Colonic mucosa (tissue), 4 donors: Measurements from ENCODE around the gene TMEM101. TPM values are rescaled to one million over a fixed set of nuclear protein-coding genes. Genes with fewer than 3 reads are reported as not detected.
"Not testable (repeated sequence)": the region's sequence is repeated elsewhere in the genome, so short reads cannot be mapped to it uniquely, and the experiment has no call there.

ENCODE experiments used
- DNase-seq: peaks from one replicate; pipeline ENCODE4 v3.0.0-alpha.2; 2020
- H3K27ac ChIP-seq: fragments of 200-600 bp; one replicate; pipeline ENCODE4 v1.8.0; 2021
- H3K27me3 ChIP-seq: fragments of 200-600 bp; one replicate; pipeline ENCODE4 v1.8.0; 2021
- H3K36me3 ChIP-seq: fragments of 200-600 bp; one replicate; pipeline ENCODE4 v1.8.0; 2021
- H3K4me1 ChIP-seq: fragments of 200-600 bp; one replicate; pipeline ENCODE4 v1.8.0; 2021; ENCODE audit warnings: mild to moderate bottlenecking
- H3K4me3 ChIP-seq: fragments of 200-600 bp; one replicate; pipeline ENCODE4 v1.8.0; 2021
- H3K9ac ChIP-seq, 2 donors: one replicate each; pipeline ENCODE4 v1.7.0; 2013; ENCODE audit warnings: control low read depth in 2 of 2, low read depth in 2 of 2, low read length in 2 of 2
- H3K9me3 ChIP-seq: fragments of 200-600 bp; one replicate; pipeline ENCODE4 v1.8.0; 2021
- CTCF ChIP-seq: fragments of 200-600 bp; IDR thresholded peaks from one replicate; pipeline ENCODE4 v1.8.0; 2022; ENCODE audit warnings: antibody characterized with exemption, mild to moderate bottlenecking
- intact Hi-C: fragments of 100-400 bp; cut with DNase I; formaldehyde crosslinking; loops from one replicate; pipeline ENCODE4 v1.14.1; 2022
- total RNA-seq, 2 donors: library from RNA; stranded (reverse); fragmentation: NEBNext Ultra II Directional in 1 of 2; extraction: Animal tissue kit (Norgen Biotek cat#: 25700) in 1 of 2; gene quantifications; one replicate each; pipeline ENCODE4 v1.2.1, GENCODE V29; 2021
- donor health status: healthy.
- donor health status: DM: no; HTN: no; CAD: no.
- donor health status: DM: no; HTN: no; CAD: no.

TMEM101 gene
- total RNA-seq, 2 donors from 2014 or later, result 26.8 to 33.7 TPM

- no peaks in the 10 kb centered on the region for H3K4me1 ChIP-seq
- H3K27me3 ChIP-seq, result no peaks in the 10 kb centered on the region
- H3K9me3 ChIP-seq, result no peaks in the 10 kb centered on the region
- intact Hi-C loops, result no loop called here
- H3K9ac ChIP-seq, result no peak overlapping the region
- no peak overlapping the region for H3K4me3 ChIP-seq
- no peak for DNase-seq
- H3K36me3 ChIP-seq, result no peaks in the 10 kb centered on the region
- TF ChIP-seq CTCF, result no peak
- H3K27ac ChIP-seq, result no peak overlapping the region
Observed at GRCh38 chr17:44053125-44053872, 38.5 kb upstream of the TMEM101 start.

- no peak overlapping the region for H3K4me3 ChIP-seq
- H3K36me3 ChIP-seq, result no peaks in the 10 kb centered on the region
- no peak overlapping the region for H3K9ac ChIP-seq
- no peaks in the 10 kb centered on the region for H3K27me3 ChIP-seq
- no peak for DNase-seq
- TF ChIP-seq CTCF, result no peak
- H3K27ac ChIP-seq, result no peak overlapping the region
- no peaks in the 10 kb centered on the region for H3K9me3 ChIP-seq
- H3K4me1 ChIP-seq, result no peaks in the 10 kb centered on the region
- intact Hi-C loops, result no loop called here
Observed at GRCh38 chr17:44049294-44050060, 34.7 kb upstream of the TMEM101 start.

- H3K9me3 ChIP-seq, H3K9ac ChIP-seq, intact Hi-C loops, DNase-seq, H3K36me3 ChIP-seq, H3K4me1 ChIP-seq, H3K27ac ChIP-seq, H3K27me3 ChIP-seq, H3K4me3 ChIP-seq: not testable (repeated sequence)
Observed at GRCh38 chr17:44046893-44047292, 32.1 kb upstream of the TMEM101 start.

- intact Hi-C loops, result no loop called here
Observed at GRCh38 chr17:44045486-44045885, 30.7 kb upstream of the TMEM101 start.

GRCh38 chr17:44044071-44044470 is 29.3 kb upstream of the TMEM101 start:
- DNase-seq, result no peak
- Histone ChIP-seq H3K27me3 (no peaks in the 10 kb centered on the region), H3K4me3 (no peak overlapping the region), H3K36me3 (no peaks in the 10 kb centered on the region), H3K4me1 (no peaks in the 10 kb centered on the region), H3K9me3 (no peaks in the 10 kb centered on the region), H3K9ac (no peak overlapping the region), H3K27ac (peak overlapping the region; percentile 17)
- TF ChIP-seq CTCF, result no peak
- intact Hi-C loops, result loop anchor here (5.0 kb wide), 1 partner anchor 102 kb away; the partner anchor contains the start of gene PPY

More at GRCh38 chr17:44045486-44045885, 30.7 kb upstream of the TMEM101 start:
- Histone ChIP-seq H3K4me3 (no peak overlapping the region), H3K27ac (no peak overlapping the region), H3K9me3 (no peaks in the 10 kb centered on the region), H3K9ac (no peak overlapping the region), H3K4me1 (no peaks in the 10 kb centered on the region), H3K36me3 (no peaks in the 10 kb centered on the region), H3K27me3 (no peaks in the 10 kb centered on the region)
- TF ChIP-seq CTCF, result no peak
- no peak for DNase-seq

- intact Hi-C loops, result loop anchor here (5.0 kb wide), 1 partner anchor 101 kb away; the partner anchor contains the start of gene PPY
- DNase-seq, result no peak
- Histone ChIP-seq H3K9ac (peak overlapping the region in 1 of 2 donors; percentile 24), H3K9me3 (no peaks in the 10 kb centered on the region), H3K4me3 (no peak overlapping the region), H3K27me3 (no peaks in the 10 kb centered on the region), H3K27ac (peak overlapping the region; percentile 17), H3K4me1 (no peaks in the 10 kb centered on the region), H3K36me3 (no peaks in the 10 kb centered on the region)
- no peak for TF ChIP-seq CTCF
Observed at GRCh38 chr17:44043272-44043696, 28.5 kb upstream of the TMEM101 start.
